Measurements from ENCODE around the gene AATF. TPM values are rescaled to one million over a fixed set of nuclear protein-coding genes. Genes with fewer than 3 reads are reported as not detected.

AATF gene
- total and polyA plus RNA-seq, 2 experiments from 2014 or later = 31.2 to 35.7 TPM

GRCh38 chr17:37039269-37039668, 90.5 kb downstream of the AATF start:
- Histone ChIP-seq H3K9me3 (ENCODE audit: low read depth) (no peaks in the 10 kb centered on the region), H3K4me1 (ENCODE audit: insufficient read depth) (no peaks in the 10 kb centered on the region), H2AFZ (no peak overlapping the region), H4K20me1 (ENCODE audit: insufficient read depth, poor library complexity, severe bottlenecking) (no peaks in the 10 kb centered on the region), H3K36me3 (replicated peaks; ENCODE audit: insufficient read depth, low read depth) (no peaks in the 10 kb centered on the region), H3K4me3 (no peak overlapping the region), H3K9me2 (replicated peaks; ENCODE audit: insufficient read depth) (no peaks in the 10 kb centered on the region), H3K27me3 (no peaks in the 10 kb centered on the region), H3K27ac (no peak overlapping the region), H3K4me2 (no peak overlapping the region), H3K79me2 (no peaks in the 10 kb centered on the region)
- TF ChIP-seq CTCF (IDR thresholded peaks at IDR 0.05; ENCODE audit: poor library complexity) (no peak), EZH2phosphoT487 (IDR thresholded peaks at IDR 0.05; ENCODE audit: low read depth, severe bottlenecking, unreplicated experiment) (no peak), EZH2 (IDR thresholded peaks at IDR 0.05; ENCODE audit: borderline replicate concordance) (no peak)
- WGBS (ENCODE audit: low lambda C conversion rate, missing lambda C conversion rate) = 46% methylated on average over 6 of the region's 6 CpGs
- no peak for DNase-seq (ENCODE audit: low spot score)

GRCh38 chr17:37041932-37042331, 93.2 kb downstream of the AATF start:
- H3K9me3 ChIP-seq (ENCODE audit: low read depth) = no peaks in the 10 kb centered on the region
- no peak for TF ChIP-seq EZH2 (IDR thresholded peaks at IDR 0.05; ENCODE audit: borderline replicate concordance)
- TF ChIP-seq EZH2phosphoT487 (IDR thresholded peaks at IDR 0.05; ENCODE audit: low read depth, severe bottlenecking, unreplicated experiment) = no peak
- TF ChIP-seq CTCF (IDR thresholded peaks at IDR 0.05; ENCODE audit: poor library complexity) = no peak
- no peak overlapping the region for H2AFZ ChIP-seq
- no peaks in the 10 kb centered on the region for H3K36me3 ChIP-seq (replicated peaks; ENCODE audit: insufficient read depth, low read depth)
- H3K4me1 ChIP-seq (ENCODE audit: insufficient read depth) = no peaks in the 10 kb centered on the region
- no peak overlapping the region for H3K4me2 ChIP-seq
- no peaks in the 10 kb centered on the region for H4K20me1 ChIP-seq (ENCODE audit: insufficient read depth, poor library complexity, severe bottlenecking)
- H3K9me2 ChIP-seq (replicated peaks; ENCODE audit: insufficient read depth) = no peaks in the 10 kb centered on the region
- no peak overlapping the region for H3K27ac ChIP-seq
- H3K4me3 ChIP-seq = no peak overlapping the region
- H3K27me3 ChIP-seq = no peaks in the 10 kb centered on the region
- DNase-seq (ENCODE audit: low spot score) = no peak
- no peaks in the 10 kb centered on the region for H3K79me2 ChIP-seq

- Histone ChIP-seq H3K79me2 (no peaks in the 10 kb centered on the region), H3K9me3 (ENCODE audit: low read depth) (no peaks in the 10 kb centered on the region), H3K36me3 (replicated peaks; ENCODE audit: insufficient read depth, low read depth) (no peaks in the 10 kb centered on the region), H3K4me3 (no peak overlapping the region), H3K27me3 (no peaks in the 10 kb centered on the region), H2AFZ (no peak overlapping the region), H3K4me2 (no peak overlapping the region), H3K9me2 (replicated peaks; ENCODE audit: insufficient read depth) (no peaks in the 10 kb centered on the region), H4K20me1 (ENCODE audit: insufficient read depth, poor library complexity, severe bottlenecking) (no peaks in the 10 kb centered on the region), H3K27ac (no peak overlapping the region), H3K4me1 (ENCODE audit: insufficient read depth) (no peaks in the 10 kb centered on the region)
- no peak for DNase-seq (ENCODE audit: low spot score)
- TF ChIP-seq EZH2 (IDR thresholded peaks at IDR 0.05; ENCODE audit: borderline replicate concordance) (no peak), EZH2phosphoT487 (IDR thresholded peaks at IDR 0.05; ENCODE audit: low read depth, severe bottlenecking, unreplicated experiment) (no peak), CTCF (IDR thresholded peaks at IDR 0.05; ENCODE audit: poor library complexity) (no peak)
- WGBS (ENCODE audit: low lambda C conversion rate, missing lambda C conversion rate) = 71% methylated on average over 3 of the region's 3 CpGs
Measured at GRCh38 chr17:37043201-37043600, 94.4 kb downstream of the AATF start.

- H3K27ac ChIP-seq = no peak overlapping the region
Measured at GRCh38 chr17:37045351-37045922, 96.7 kb downstream of the AATF start.

More at GRCh38 chr17:37045351-37045922, 96.7 kb downstream of the AATF start:
- H3K79me2 ChIP-seq = no peaks in the 10 kb centered on the region
- WGBS (ENCODE audit: low lambda C conversion rate, missing lambda C conversion rate) = 57% methylated on average over 7 of the region's 7 CpGs
- H3K9me3 ChIP-seq (ENCODE audit: low read depth) = no peaks in the 10 kb centered on the region
- DNase-seq (ENCODE audit: low spot score) = no peak
- no peaks in the 10 kb centered on the region for H3K27me3 ChIP-seq
- no peak for TF ChIP-seq EZH2 (IDR thresholded peaks at IDR 0.05; ENCODE audit: borderline replicate concordance)
- no peak for TF ChIP-seq CTCF (IDR thresholded peaks at IDR 0.05; ENCODE audit: poor library complexity)
- no peak for TF ChIP-seq EZH2phosphoT487 (IDR thresholded peaks at IDR 0.05; ENCODE audit: low read depth, severe bottlenecking, unreplicated experiment)
- H2AFZ ChIP-seq = no peak overlapping the region
- H4K20me1 ChIP-seq (ENCODE audit: insufficient read depth, poor library complexity, severe bottlenecking) = no peaks in the 10 kb centered on the region
- H3K36me3 ChIP-seq (replicated peaks; ENCODE audit: insufficient read depth, low read depth) = no peaks in the 10 kb centered on the region
- H3K4me2 ChIP-seq = no peak overlapping the region
- peaks cover 4% of the 10 kb centered on the region for H3K4me1 ChIP-seq (ENCODE audit: insufficient read depth)
- no peak overlapping the region for H3K4me3 ChIP-seq
- no peaks in the 10 kb centered on the region for H3K9me2 ChIP-seq (replicated peaks; ENCODE audit: insufficient read depth)

Data from hepatocyte (in vitro differentiated cells).